Central memory CD4-positive, alpha-beta T cell (primary cell): ENCODE results near the gene DLX5.
"Not testable (repeated sequence)": the region's sequence is repeated elsewhere in the genome, so short reads cannot be mapped to it uniquely, and the experiment has no call there.

Experiments
- DNase-seq: peaks from one replicate; pipeline ENCODE4 v3.0.0; 2022
- total RNA-seq, 3 experiments: gene quantifications; one replicate each; lab custom pipeline; 2026; lab: John Stamatoyannopoulos, UW

The DLX5 gene
- total RNA-seq, result 0 reads per million in 3 experiments

GRCh38 chr7:97024209-97025129 lies at the start of gene DLX5:
TSS of gene DLX5 (minus strand) at chr7:97024831. CDS start at chr7:97024623, 208 bp downstream.
- no peak for DNase-seq

- DNase-seq, result not testable (repeated sequence)
Measured at GRCh38 chr7:97072025-97072424, 47.4 kb upstream of the DLX5 start.

- peak; percentile 23 for DNase-seq
Measured at GRCh38 chr7:97064972-97065587, 40.4 kb upstream of the DLX5 start.

DNA sequence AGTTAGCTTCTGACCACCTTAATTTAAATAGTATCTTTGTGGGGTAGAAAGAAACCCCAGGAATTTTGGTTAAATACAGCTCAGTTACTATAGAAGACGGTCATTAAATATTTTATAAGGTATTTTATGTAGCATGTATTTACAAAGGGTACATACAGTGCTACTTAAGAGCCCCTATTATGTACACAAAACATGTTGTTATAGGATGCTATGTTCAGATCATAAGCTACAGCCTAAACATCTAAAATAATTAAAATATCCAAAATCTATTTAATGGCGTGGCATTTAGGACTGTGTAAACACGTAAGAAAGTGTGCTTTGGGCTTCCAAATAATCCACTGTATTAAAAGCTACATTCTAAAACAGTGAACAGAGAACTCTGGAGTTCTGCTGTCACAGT lies 39.4 kb upstream of the DLX5 start:
- no peak for DNase-seq

DNA sequence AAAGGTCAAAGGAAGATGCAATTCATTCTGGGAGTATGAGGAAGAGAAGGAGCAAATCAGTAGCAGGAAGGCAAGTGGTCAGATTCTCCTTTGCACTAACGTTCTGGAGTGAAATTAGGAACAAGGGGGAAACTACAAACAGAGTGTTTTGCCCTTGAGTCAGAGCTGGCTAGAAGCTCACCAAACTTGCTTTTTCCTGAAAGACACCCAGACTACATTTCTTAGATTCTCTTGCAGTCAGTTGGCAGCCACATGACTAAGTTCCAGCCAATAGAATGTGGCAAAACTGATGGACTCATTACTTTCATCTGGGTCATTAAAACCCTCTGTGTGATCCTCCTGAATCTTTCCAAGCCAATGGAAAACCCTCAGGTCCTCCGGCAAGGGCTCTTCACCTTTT lies 18.6 kb upstream of the DLX5 start:
- no peak for DNase-seq

- DNase-seq, result no peak
Measured at GRCh38 chr7:97039374-97040065, 14.9 kb upstream of the DLX5 start.

DNA sequence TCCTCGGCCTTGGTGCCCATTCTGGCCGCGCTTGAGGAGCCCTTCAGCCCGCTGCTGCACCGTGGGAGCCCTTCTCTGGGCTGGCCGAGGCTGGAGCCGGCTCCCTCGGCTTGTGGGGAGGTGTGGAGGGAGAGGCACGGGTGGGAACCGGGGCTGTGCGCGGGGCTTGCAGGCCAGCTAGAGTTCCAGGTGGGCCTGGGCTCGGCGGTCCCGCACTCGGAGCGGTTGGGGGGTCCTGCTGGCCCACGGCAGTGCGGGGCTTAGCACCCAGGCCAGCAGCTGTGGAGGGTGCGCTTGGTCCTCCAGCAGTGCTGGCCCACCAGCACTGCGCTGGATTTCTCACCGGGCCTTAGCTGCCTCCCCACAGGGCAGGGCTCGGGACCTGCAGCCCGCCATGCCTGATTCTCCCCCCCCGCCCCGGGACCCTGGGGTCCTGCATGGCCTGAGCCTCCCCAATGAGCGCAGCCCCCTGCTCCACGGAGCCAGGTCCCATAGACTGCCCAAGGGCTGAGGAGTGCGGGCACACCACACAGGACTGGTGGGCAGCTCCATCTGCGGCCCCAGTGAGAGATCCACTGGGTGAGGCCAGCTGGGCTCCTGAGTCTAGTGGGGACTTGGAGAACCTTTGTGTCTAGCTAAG lies 9.7 kb upstream of the DLX5 start:
- not testable (repeated sequence) for DNase-seq

DNA sequence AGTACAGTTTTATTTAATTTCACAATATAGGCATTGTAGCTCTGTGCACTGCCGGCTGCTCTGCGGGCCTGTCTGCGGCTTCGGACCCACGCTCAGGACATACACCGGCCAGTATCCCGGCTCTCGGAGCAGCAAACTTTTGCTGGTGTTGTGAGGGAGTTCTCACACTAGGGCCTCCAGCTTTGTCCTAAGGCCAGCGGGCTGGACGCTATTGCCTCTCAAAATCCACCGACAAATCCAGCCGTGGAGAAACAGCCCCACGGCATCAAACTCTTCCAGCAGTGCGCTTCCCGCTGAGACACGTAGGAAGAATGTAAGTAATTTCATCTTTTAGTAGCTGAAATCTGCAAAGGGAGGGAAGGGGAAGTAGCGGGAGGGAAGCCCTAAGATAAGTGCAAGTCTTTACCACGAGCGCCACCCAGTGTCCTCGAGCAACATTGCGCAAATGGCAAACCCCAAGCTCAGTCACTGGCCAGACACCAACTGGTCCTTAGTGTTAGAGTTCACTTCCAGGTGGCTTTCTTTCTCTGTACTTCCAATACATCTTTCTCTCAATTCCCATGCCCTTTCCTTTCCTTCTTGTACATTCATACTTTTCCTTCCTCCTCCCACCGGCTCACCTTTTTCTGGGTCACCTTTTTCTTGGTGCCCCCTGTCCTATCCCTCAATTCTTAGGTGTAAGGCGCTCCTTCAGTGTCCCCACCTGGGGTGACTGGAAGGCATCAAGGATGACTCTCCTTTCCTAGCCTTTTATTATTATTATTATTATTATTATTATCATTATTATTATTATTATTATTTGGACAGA lies 3.0 kb upstream of the DLX5 start:
- peak; percentile 50 for DNase-seq

- DNase-seq, result no peak
Measured at GRCh38 chr7:97026715-97027426, 2.2 kb upstream of the DLX5 start.

- DNase-seq, result peak; percentile 27
Measured at GRCh38 chr7:97025983-97026714, 1.5 kb upstream of the DLX5 start.

GRCh38 chr7:97025130-97025499 lies 484 bp upstream of the DLX5 start:
- DNase-seq, result no peak

GRCh38 chr7:97022491-97023306 lies 1.9 kb downstream of the DLX5 start:
- no peak for DNase-seq

GRCh38 chr7:97021747-97022490 lies 2.7 kb downstream of the DLX5 start:
- no peak for DNase-seq

DNA sequence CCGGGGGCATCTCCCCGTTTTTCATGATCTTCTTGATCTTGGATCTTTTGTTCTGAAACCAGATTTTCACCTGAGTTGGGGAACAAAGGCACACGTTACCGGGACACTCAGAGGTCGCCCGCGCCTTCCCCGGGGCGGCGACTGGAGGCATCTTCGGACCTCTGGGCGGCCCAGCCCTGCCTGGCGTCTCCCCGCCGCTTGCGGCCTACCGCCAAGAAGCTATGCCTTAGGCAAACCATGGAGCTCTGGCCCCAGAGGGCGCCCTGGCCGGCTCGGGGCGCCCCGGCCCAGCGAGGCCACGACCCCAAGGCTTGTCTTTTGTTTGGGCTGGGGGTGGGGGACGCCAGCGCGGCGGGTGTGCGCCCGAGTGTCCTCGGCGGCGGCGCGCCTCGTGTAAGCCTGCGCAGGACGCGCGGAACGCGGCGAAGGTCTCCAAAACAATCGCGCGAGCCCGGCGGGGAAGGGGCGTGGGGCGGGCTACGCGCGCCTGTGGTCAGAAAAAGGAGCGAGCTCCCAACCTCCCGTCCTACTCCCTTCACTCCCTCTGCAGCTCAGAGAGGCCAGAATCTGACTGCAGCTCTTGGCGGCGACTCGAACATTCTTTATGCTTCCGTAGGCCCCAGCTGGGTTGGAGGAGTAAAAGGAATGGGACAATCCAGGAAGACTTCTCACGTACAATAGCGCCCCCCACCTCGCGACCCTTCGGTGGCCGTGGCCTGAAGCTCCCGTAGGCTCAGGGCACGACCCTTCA lies 3.5 kb downstream of the DLX5 start:
- no peak for DNase-seq

GRCh38 chr7:97020601-97020995 lies 4.0 kb downstream of the DLX5 start:
- DNase-seq, result no peak

DNA sequence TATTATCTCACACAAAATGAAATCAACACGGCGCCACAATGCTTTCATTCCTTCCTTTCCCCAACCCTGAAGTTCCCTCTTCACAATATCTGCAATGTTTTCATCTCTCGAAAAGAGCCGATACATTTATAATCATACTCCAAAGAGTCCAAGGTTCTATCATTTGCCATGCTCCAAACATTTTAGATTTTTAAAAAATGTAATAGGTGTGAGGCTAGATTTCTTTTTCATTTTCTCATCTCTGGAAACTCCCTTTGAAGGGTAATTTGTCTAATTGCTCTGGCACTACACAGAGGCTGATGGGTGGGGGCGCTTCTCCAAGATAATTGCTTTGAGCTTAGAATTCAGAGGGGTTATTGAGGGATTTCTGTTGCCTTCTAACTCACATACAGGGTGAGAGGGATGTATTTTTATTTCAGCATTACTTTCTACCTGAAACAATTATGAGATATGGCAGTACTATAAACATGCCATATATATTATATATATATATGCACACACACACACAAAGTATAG lies 4.9 kb downstream of the DLX5 start:
- DNase-seq, result no peak

DNA sequence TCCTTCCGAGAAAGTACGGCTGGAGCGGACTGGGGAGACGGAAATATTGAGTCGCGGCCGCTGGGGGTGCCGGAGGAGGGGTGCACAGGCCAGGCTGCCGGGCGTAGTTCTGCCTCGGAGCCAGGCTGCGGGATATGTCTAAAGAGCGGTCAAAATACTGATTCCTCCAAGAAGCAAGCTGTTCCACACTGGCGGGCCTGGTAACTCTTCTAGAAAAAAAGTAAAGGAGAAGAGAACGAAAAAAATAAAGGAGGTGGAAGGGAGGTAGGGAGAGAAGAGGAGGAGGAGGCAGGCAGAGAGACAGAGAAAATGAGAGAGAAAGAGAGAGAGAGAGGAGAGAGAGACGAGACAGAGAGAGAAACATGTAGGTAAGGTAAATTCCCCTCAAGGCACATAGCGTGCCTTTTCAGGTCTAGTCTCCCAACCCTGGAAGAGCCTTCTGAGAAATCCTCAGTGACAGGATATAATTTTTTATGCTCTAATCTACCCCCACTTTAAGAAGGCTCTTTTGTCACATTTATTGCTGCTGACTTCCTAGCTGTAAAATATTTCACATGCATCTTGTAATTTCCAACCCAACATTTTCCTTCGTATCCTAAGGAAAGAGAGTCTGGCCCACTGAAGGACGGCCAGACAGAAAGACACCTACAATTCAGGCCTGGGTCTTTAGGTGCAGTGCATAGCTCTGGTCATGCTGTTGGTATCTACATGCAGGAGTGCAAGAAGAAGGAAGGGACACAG lies 5.7 kb downstream of the DLX5 start:
- no peak for DNase-seq
